Measurements from ENCODE around the gene SPATA9.

GRCh38 chr5:95708876-95709275, 26.1 kb upstream of the SPATA9 start:
- TF ChIP-seq EZH2 (IDR thresholded peaks at IDR 0.05; ENCODE audit: borderline replicate concordance, low read length) (no peak), CTCF (conservative IDR thresholded peaks at IDR 0.05 in 1 of 2, IDR thresholded peaks at IDR 0.05 in 1 of 2; ENCODE audit: extremely low read depth in 1 of 2, insufficient read depth in 1 of 2, low read depth in 1 of 2, low read length in 2 of 2) (no peak)

Measured in mammary epithelial cell (primary cell).